BJ (cell line): Measurements from ENCODE around the gene ACADVL. TPM values are rescaled to one million over a fixed set of nuclear protein-coding genes. Genes with fewer than 3 reads are reported as not detected.

ENCODE experiments used
- CTCF ChIA-PET: fragments of 350-600 bp; formaldehyde crosslinking; extraction: SDS; loops from one replicate; lab custom pipeline; 2021; ENCODE audit warnings: antibody characterized with exemption, inconsistent platforms; lab: Yijun Ruan, JAX
- POLR2A ChIA-PET: fragments of 300-600 bp; sonication (Branson Sonifier 250); formaldehyde crosslinking; extraction: SDS; loops from one replicate; lab custom pipeline; 2021; ENCODE audit warnings: antibody characterized with exemption; lab: Charles Lee
- DNase-seq: peaks from one replicate; pipeline ENCODE4 v3.0.0-alpha.2; 2011; ENCODE audit warnings: low read depth
- H3K27me3 ChIP-seq: 2 replicates; pipeline ENCODE4 v1.6.0; 2011; ENCODE audit warnings: low read length; ENCODE audit not compliant: control insufficient read depth, insufficient read depth
- H3K36me3 ChIP-seq: 2 replicates; pipeline ENCODE4 v1.5.1; 2011; ENCODE audit warnings: low read length; ENCODE audit not compliant: control insufficient read depth, insufficient read depth
- H3K4me3 ChIP-seq: 2 replicates; pipeline ENCODE4 v1.5.1; 2011; ENCODE audit warnings: low read depth, mild to moderate bottlenecking, control low read depth, low read length
- CTCF ChIP-seq: IDR thresholded peaks from 2 replicates; pipeline ENCODE4 v1.5.1; 2011; ENCODE audit warnings: low read depth, mild to moderate bottlenecking, control low read depth, inconsistent platforms, low read length, moderate library complexity; ENCODE audit not compliant: insufficient read depth
- polyA plus RNA-seq: library from polyadenylated mRNA; depleted of rRNA; stranded (reverse); fragments of >200 nt; gene quantifications from 2 replicates; pipeline ENCODE4 v1.2.3, GENCODE V29; 2011

Gene ACADVL
- polyA plus RNA-seq, 1 experiment, result 517 TPM

DNA sequence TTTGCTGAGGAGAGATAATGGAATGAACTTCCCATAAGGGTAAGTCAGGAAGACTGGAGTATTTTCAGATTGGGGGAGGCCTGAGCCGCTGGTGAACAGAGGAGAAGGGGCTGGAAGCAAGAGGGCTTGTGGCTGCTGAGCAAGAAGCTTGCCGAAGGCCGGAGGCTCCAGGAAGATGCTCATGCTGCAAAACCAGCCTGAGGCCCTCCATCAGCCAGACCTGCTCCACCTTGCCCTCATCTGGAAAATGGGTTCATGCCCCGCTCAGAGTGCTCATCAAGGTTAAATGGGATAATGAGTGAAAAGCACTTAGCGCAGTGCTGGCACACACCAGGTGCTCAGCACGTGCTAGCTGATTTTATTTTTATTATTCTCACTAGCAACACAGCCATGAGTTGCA lies 35.1 kb upstream of the ACADVL start:
- POLR2A ChIA-PET, result no interaction called here
- no peak for DNase-seq
- no peak overlapping the region for H3K4me3 ChIP-seq
- CTCF ChIA-PET, result interaction anchor here (0.6 to 0.9 kb wide), 3 partner anchors 15 to 282 kb away, joined by 3 to 5 read pairs (median 3); no protein-coding TSS in a partner anchor
- H3K27me3 ChIP-seq, result no peaks in the 10 kb centered on the region
- H3K36me3 ChIP-seq, result peaks cover 3% of the 10 kb centered on the region; the same call in 1 of the 2 replicates
- no peak for TF ChIP-seq CTCF

DNA sequence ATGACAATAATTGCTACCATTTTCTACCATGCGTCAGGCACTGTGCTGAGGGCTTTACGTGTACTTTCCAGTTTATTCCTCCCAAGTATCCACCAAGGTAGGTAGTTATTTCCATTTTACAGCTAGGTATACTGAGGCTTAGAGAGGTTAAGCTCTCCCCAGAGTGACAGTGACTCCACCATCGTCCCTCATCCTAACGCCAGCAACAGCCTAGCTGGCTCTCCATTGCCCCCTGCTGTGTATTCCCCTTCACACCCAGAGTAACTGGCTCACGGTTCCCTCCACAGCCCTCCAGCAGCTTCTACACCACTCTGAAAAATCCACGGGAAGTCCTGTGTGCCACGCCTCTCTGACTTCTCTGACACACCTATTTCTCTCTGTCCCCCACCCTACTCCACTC lies 33.5 kb upstream of the ACADVL start:
- CTCF ChIA-PET, result interaction anchor here (0.9 to 1.3 kb wide), 3 partner anchors 111 to 141 kb away, joined by 3 to 6 read pairs (median 3); no protein-coding TSS in a partner anchor
- Histone ChIP-seq H3K4me3 (no peak overlapping the region), H3K36me3 (peaks cover 10% of the 10 kb centered on the region; the same call in 1 of the 2 replicates), H3K27me3 (no peaks in the 10 kb centered on the region)
- POLR2A ChIA-PET, result no interaction called here
- TF ChIP-seq CTCF, result no peak
- no peak for DNase-seq

DNA sequence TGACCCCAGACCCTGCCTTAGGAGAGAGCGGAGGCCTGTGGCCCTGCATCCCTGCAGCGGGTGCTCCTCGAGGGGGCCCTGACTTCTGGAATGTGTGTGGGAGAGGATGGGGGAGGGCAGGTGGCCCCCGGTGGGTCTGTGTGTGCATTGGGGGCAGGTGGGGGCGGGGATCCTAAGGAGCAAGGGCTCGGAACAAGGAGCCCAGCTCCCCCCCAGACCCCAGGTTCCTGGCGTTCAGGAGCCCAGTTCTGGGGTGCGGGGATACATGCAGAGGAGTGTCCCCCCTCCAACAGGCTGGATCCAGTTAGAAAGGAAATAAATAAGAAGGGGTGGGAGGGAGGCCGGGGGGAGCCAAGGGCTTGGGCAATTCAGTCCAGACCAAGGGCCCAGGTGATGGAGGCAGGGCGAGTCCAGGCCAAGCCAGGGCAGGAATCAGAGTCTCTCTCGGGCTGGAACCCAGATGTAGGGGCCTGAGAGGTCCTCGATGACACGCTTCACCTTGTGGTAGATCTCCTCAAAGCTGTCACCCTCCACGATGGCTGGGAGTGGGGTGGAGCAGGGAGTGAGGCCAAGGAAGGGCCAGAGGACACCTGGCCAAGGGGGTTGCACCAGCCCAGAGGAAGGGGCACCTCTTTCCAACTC lies 29.3 kb upstream of the ACADVL start:
- DNase-seq, result no peak
- H3K27me3 ChIP-seq, result no peaks in the 10 kb centered on the region
- ChIA-PET CTCF (interaction anchor here (1.6 kb wide), 1 partner anchor 13 kb away, joined by 5 read pairs; no protein-coding TSS in a partner anchor), POLR2A (no interaction called here)
- no peak overlapping the region for H3K4me3 ChIP-seq
- peaks cover 27% of the 10 kb centered on the region for H3K36me3 ChIP-seq
- TF ChIP-seq CTCF, result no peak

GRCh38 chr17:7191069-7191468 lies 28.7 kb upstream of the ACADVL start:
- ChIA-PET CTCF (interaction anchor here (1.6 kb wide), 1 partner anchor 14 kb away, joined by 5 read pairs; no protein-coding TSS in a partner anchor), POLR2A (no interaction called here)
- Histone ChIP-seq H3K36me3 (peaks cover 31% of the 10 kb centered on the region), H3K4me3 (no peak overlapping the region), H3K27me3 (no peaks in the 10 kb centered on the region)
- no peak for DNase-seq
- no peak for TF ChIP-seq CTCF

DNA sequence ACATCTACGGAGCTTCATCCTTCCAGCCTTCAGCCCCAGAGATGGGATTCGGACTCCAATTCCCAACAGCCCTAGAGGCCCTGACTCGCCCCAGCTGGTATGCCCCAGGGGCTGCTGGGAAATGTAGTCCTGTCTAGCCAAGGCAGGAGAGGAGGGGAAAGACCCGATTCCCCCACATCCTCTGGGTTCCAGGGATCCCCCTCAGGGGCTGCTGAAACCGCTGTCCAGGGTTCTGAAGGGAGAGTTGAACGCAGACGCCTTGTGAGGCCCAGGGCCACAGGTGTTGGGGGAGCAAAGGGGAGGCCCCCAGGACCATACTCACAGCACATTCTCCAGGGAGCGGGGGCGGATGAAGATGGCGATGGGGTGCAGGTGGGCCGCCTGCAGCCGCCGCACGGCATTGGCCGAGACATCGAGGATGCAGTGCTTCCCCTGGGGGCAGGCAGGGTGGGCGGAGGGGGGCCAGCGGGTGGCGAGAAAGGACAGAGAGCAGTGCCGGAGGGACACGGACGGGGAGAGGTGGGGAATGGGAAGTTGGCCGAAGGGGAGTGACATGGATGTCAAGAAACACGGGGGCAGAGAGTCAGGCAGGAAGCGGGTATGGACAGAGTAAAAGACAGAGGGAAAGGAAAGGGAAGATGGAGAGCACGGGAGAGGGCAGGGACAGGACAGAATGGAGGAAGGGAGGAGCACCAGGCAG lies 28.0 kb upstream of the ACADVL start:
- peaks cover 37% of the 10 kb centered on the region for H3K36me3 ChIP-seq
- ChIA-PET CTCF (interaction anchor here (1.6 kb wide), 1 partner anchor 15 kb away, joined by 5 read pairs; no protein-coding TSS in a partner anchor), POLR2A (no interaction called here)
- no peak overlapping the region for H3K4me3 ChIP-seq
- TF ChIP-seq CTCF, result no peak
- no peak for DNase-seq
- H3K27me3 ChIP-seq, result no peaks in the 10 kb centered on the region
